H4 (cell line): ENCODE results near the gene FBXL22. TPM values are rescaled to one million over a fixed set of nuclear protein-coding genes. Genes with fewer than 3 reads are reported as not detected.
A peak's percentile ranks its signal among the peaks of the same experiment; 100 is the strongest.

Experiments
- DNase-seq: peaks from one replicate; pipeline ENCODE4 v3.0.0-alpha.2; 2015; ENCODE audit warnings: low spot score
- total RNA-seq: library from RNA; depleted of rRNA; stranded (reverse); fragments of >200 nt; shearing (Covaris generic); gene quantifications from 2 replicates; pipeline ENCODE4 v1.2.3, GENCODE V29; 2014

Gene FBXL22
- total RNA-seq, 1 experiment from 2014 or later: not detected

GRCh38 chr15:63593705-63594671, 3.2 kb upstream of the FBXL22 start:
- no peak for DNase-seq

GRCh38 chr15:63595065-63595464, 2.1 kb upstream of the FBXL22 start:
- no peak for DNase-seq

GRCh38 chr15:63595688-63596087, 1.5 kb upstream of the FBXL22 start:
- no peak for DNase-seq

- no peak for DNase-seq
These were observed 530 bp upstream of the FBXL22 start for GRCh38 chr15:63596676-63597037.

- no peak for DNase-seq
These were observed 634 bp downstream of the FBXL22 start for GRCh38 chr15:63597821-63598220.

- no peak for DNase-seq
These were observed 1.6 kb downstream of the FBXL22 start for GRCh38 chr15:63598473-63599400.

- DNase-seq: peak; percentile 35
These were observed 2.3 kb downstream of the FBXL22 start for GRCh38 chr15:63599401-63600000.

- DNase-seq: no peak
These were observed 2.9 kb downstream of the FBXL22 start for GRCh38 chr15:63600001-63600615.

- DNase-seq: peak; percentile 84
These were observed 3.4 kb downstream of the FBXL22 start for GRCh38 chr15:63600616-63601025.

- no peak for DNase-seq
These were observed 4.0 kb downstream of the FBXL22 start for GRCh38 chr15:63601026-63601703.

- DNase-seq: no peak
These were observed 4.6 kb downstream of the FBXL22 start for GRCh38 chr15:63601704-63602185.

- no peak for DNase-seq
These were observed 5.4 kb downstream of the FBXL22 start for GRCh38 chr15:63602595-63602994.

GRCh38 chr15:63603516-63603915, 6.3 kb downstream of the FBXL22 start:
- no peak for DNase-seq

GRCh38 chr15:63604281-63604680, 7.1 kb downstream of the FBXL22 start:
- DNase-seq: no peak

- DNase-seq: no peak
These were observed 7.8 kb downstream of the FBXL22 start for GRCh38 chr15:63605036-63605435.

GRCh38 chr15:63605816-63606215, 8.6 kb downstream of the FBXL22 start:
- no peak for DNase-seq

- no peak for DNase-seq
These were observed 9.1 kb downstream of the FBXL22 start for GRCh38 chr15:63606308-63606707.

- DNase-seq: no peak
These were observed 11.8 kb downstream of the FBXL22 start for GRCh38 chr15:63608989-63609388.

- no peak for DNase-seq
These were observed 12.3 kb downstream of the FBXL22 start for GRCh38 chr15:63609448-63609847.

GRCh38 chr15:63610209-63610841, 13.1 kb downstream of the FBXL22 start:
- peak; percentile 82 for DNase-seq
